HCT116 (cell line): Measurements from ENCODE around the gene CRYGN. TPM values are rescaled to one million over a fixed set of nuclear protein-coding genes. Genes with fewer than 3 reads are reported as not detected.

Experiments
- ATAC-seq: fragments of 200-7000 bp; cut with Tn5 transposase; 2 replicates; pipeline ENCODE4 v1.9.1; 2020; ENCODE audit warnings: mild to moderate bottlenecking, moderate library complexity
- Bru-seq: library from RNA; stranded (reverse); fragments of 400-500 nt; gene quantifications from one replicate; lab custom pipeline; 2021; lab: Mats Ljungman, UMichigan
- BruChase-seq, 2 experiments: library from RNA; stranded (reverse); fragments of 400-500 nt; gene quantifications; one replicate each; lab custom pipeline; 2021; lab: Mats Ljungman, UMichigan
- BruUV-seq: library from RNA; stranded (reverse); fragments of 400-500 nt; replicated peaks from 2 replicates; lab custom pipeline; 2021; lab: Mats Ljungman, UMichigan
- CTCF ChIA-PET: fragments of 300-600 bp; sonication (Branson Sonifier 250); formaldehyde crosslinking; loops from one replicate; lab custom pipeline; 2021; ENCODE audit warnings: antibody characterized with exemption; lab: Charles Lee
- POLR2A ChIA-PET: fragments of 300-600, 350-600 bp; sonication (Branson Sonifier 250); formaldehyde crosslinking; loops from one replicate; lab custom pipeline; 2021; ENCODE audit warnings: antibody characterized with exemption; lab: Charles Lee
- RAD21 ChIA-PET, 2 experiments: fragments of 300-600 bp; sonication (Branson Sonifier 250); formaldehyde crosslinking; loops; one replicate each; lab custom pipeline; 2023; ENCODE audit warnings: low total read pairs in 2 of 2; ENCODE audit not compliant: uncharacterized antibody in 2 of 2, unreplicated experiment in 2 of 2, low non-redundant PET in 1 of 2; lab: Charles Lee
- DNase-seq: peaks from one replicate; pipeline ENCODE4 v3.0.0-alpha.2; 2010; ENCODE audit warnings: low read depth, low spot score
- H2AFZ ChIP-seq: fragments of 200-600 bp; shearing (Covaris generic), sonication (generic); 2 replicates; pipeline ENCODE4 v1.6.1; 2017; ENCODE audit warnings: low read depth, mixed run types, mixed read lengths, antibody characterized with exemption, low read length; ENCODE audit not compliant: poor library complexity, severe bottlenecking
- H3K27ac ChIP-seq: 2 replicates; pipeline ENCODE4 v1.5.1; 2012; ENCODE audit warnings: low read depth, low read length
- H3K27me3 ChIP-seq: fragments of 200-600 bp; sonication (generic); 2 replicates; pipeline ENCODE4 v1.6.1; 2016; ENCODE audit warnings: mixed run types, low read length, mixed read lengths; ENCODE audit not compliant: insufficient read depth
- H3K36me3 ChIP-seq, 2 experiments: fragments of 200-500 bp in 1 of 2; fragments of 200-600 bp in 1 of 2; sonication (Bioruptor generic) in 1 of 2; sonication (generic) in 1 of 2; 2 replicates each; pipeline versions ENCODE4 v1.5.1 to v1.6.1; 2014 to 2016; ENCODE audit warnings: low read length in 2 of 2, inconsistent platforms in 1 of 2, mixed read lengths in 1 of 2, mixed run types in 1 of 2; ENCODE audit not compliant: insufficient read depth in 2 of 2, control insufficient read depth in 1 of 2
- H3K4me1 ChIP-seq, 2 experiments: fragments of 200-600 bp in 1 of 2; sonication (generic) in 1 of 2; 2 replicates each; pipeline versions ENCODE4 v1.5.1 to v1.6.1; 2012 to 2017; ENCODE audit warnings: low read length in 2 of 2, inconsistent platforms in 1 of 2, mild to moderate bottlenecking in 1 of 2, mixed read lengths in 1 of 2, mixed run types in 1 of 2, moderate library complexity in 1 of 2; ENCODE audit not compliant: insufficient read depth in 2 of 2, control insufficient read depth in 1 of 2
- H3K4me2 ChIP-seq: fragments of 200-600 bp; sonication (generic); 2 replicates; pipeline ENCODE4 v1.6.1; 2017; ENCODE audit warnings: mixed run types, low read length, mixed read lengths
- H3K4me3 ChIP-seq, 2 experiments: fragments of 200-600 bp in 1 of 2; sonication (generic) in 1 of 2; replicated peaks in 1 of 2; 2 replicates each; pipeline ENCODE4 v1.5.1; 2011 to 2016; ENCODE audit warnings: low read length in 2 of 2, control low read depth in 1 of 2, low read depth in 1 of 2, mild to moderate bottlenecking in 1 of 2, mixed read lengths in 1 of 2, mixed run types in 1 of 2
- H3K79me2 ChIP-seq: fragments of 200-600 bp; sonication (generic); 2 replicates; pipeline ENCODE4 v1.6.1; 2017; ENCODE audit warnings: mild to moderate bottlenecking, mixed run types, low read length, moderate library complexity, mixed read lengths; ENCODE audit not compliant: insufficient read depth
- H3K9ac ChIP-seq: fragments of 200-600 bp; sonication (generic); 2 replicates; pipeline ENCODE4 v1.6.1; 2016; ENCODE audit warnings: low read length, mixed read lengths
- H3K9me2 ChIP-seq: fragments of 200-600 bp; sonication (generic), shearing (Covaris generic); 2 replicates; pipeline ENCODE4 v1.6.1; 2017; ENCODE audit warnings: mixed run types, mild to moderate bottlenecking, moderate library complexity; ENCODE audit not compliant: insufficient read depth
- H3K9me3 ChIP-seq, 2 experiments: fragments of 200-500 bp in 1 of 2; fragments of 200-600 bp in 1 of 2; sonication (Bioruptor generic) in 1 of 2; sonication (generic) in 1 of 2; 2 replicates each; pipeline ENCODE4 v1.6.1; 2014 to 2017; ENCODE audit warnings: low read length in 2 of 2, mixed read lengths in 2 of 2, inconsistent platforms in 1 of 2, low read depth in 1 of 2, mild to moderate bottlenecking in 1 of 2, mixed run types in 1 of 2, moderate library complexity in 1 of 2; ENCODE audit not compliant: control insufficient read depth in 1 of 2, insufficient read depth in 1 of 2
- H4K20me1 ChIP-seq: fragments of 200-600 bp; sonication (generic), shearing (Covaris generic); 2 replicates; pipeline ENCODE4 v1.6.1; 2017; ENCODE audit warnings: mixed run types, mild to moderate bottlenecking, moderate library complexity; ENCODE audit not compliant: insufficient read depth
- ATF3 ChIP-seq: IDR thresholded peaks from 2 replicates; pipeline ENCODE4 v1.6.1; 2012
- CBX3 ChIP-seq: IDR thresholded peaks from 2 replicates; pipeline ENCODE4 v1.6.1; 2012; ENCODE audit warnings: low read depth
- CEBPB ChIP-seq: IDR thresholded peaks from 2 replicates; pipeline ENCODE4 v1.6.1; 2012; ENCODE audit warnings: low read depth
- CTCF ChIP-seq, 3 experiments: fragments of 200-600 bp in 1 of 3; sonication (generic) in 1 of 3; IDR thresholded peaks in 2 of 3; conservative IDR thresholded peaks in 1 of 3; 2 replicates each; pipeline ENCODE4 v1.5.1; 2012 to 2017; ENCODE audit warnings: low read depth in 2 of 3, low read length in 2 of 3, antibody characterized with exemption in 1 of 3, borderline replicate concordance in 1 of 3, control low read depth in 1 of 3, mild to moderate bottlenecking in 1 of 3, mixed read lengths in 1 of 3, mixed run types in 1 of 3, moderate library complexity in 1 of 3; ENCODE audit not compliant: insufficient read depth in 1 of 3
- ELF1 ChIP-seq: IDR thresholded peaks from 2 replicates; pipeline ENCODE4 v1.6.1; 2012; ENCODE audit warnings: low read depth, borderline replicate concordance
- EZH2 ChIP-seq: fragments of 200-600 bp; sonication (generic); IDR thresholded peaks from 2 replicates; pipeline ENCODE4 v1.6.1; 2017; ENCODE audit warnings: antibody characterized with exemption, mixed run types
- FOSL1 ChIP-seq: IDR thresholded peaks from 2 replicates; pipeline ENCODE4 v1.6.1; 2012; ENCODE audit warnings: low read depth
- POLR2A ChIP-seq: IDR thresholded peaks from 2 replicates; pipeline ENCODE4 v1.7.0; 2011; ENCODE audit warnings: borderline replicate concordance; ENCODE audit not compliant: insufficient read depth, insufficient read length; ENCODE audit errors: extremely low read depth
- POLR2AphosphoS5 ChIP-seq: IDR thresholded peaks from 2 replicates; pipeline ENCODE4 v1.6.1; 2011; ENCODE audit warnings: mild to moderate bottlenecking, low read depth, low read length, moderate library complexity
- SIN3A ChIP-seq: IDR thresholded peaks from 2 replicates; pipeline ENCODE4 v1.6.1; 2012; ENCODE audit warnings: low read depth
- SP1 ChIP-seq: IDR thresholded peaks from 2 replicates; pipeline ENCODE4 v1.6.1; 2012; ENCODE audit warnings: low read depth
- SRF ChIP-seq: IDR thresholded peaks from 2 replicates; pipeline ENCODE4 v1.6.1; 2012; ENCODE audit warnings: low read depth
- TCF7L2 ChIP-seq: IDR thresholded peaks from 2 replicates; pipeline ENCODE4 v1.7.0; 2011; ENCODE audit warnings: borderline replicate concordance, inconsistent platforms; ENCODE audit not compliant: insufficient read depth, insufficient read length; ENCODE audit errors: extremely low read depth
- YY1 ChIP-seq: IDR thresholded peaks from 2 replicates; pipeline ENCODE4 v1.6.1; 2011; ENCODE audit warnings: low read length, low read depth, moderate library complexity, mild to moderate bottlenecking; ENCODE audit not compliant: insufficient replicate concordance; ENCODE audit errors: extremely low read depth
- ZBTB33 ChIP-seq: IDR thresholded peaks from 2 replicates; pipeline ENCODE4 v1.6.1; 2011; ENCODE audit warnings: mild to moderate bottlenecking, low read length, moderate library complexity; ENCODE audit not compliant: insufficient replicate concordance; ENCODE audit errors: extremely low read depth
- intact Hi-C: fragments of 100-400 bp; cut with micrococcal nuclease; formaldehyde crosslinking; loops from 2 replicates; pipeline ENCODE4 v1.10.0; 2022
- long read RNA-seq: library from polyadenylated mRNA; unstranded; transcript quantifications from one replicate; pipeline ENCODE4 v2.0.0, GENCODE V29; 2021; ENCODE audit not compliant: unreplicated experiment
- polyA plus RNA-seq: library from polyadenylated mRNA; unstranded; fragments of >200 nt; gene quantifications from 2 replicates; pipeline ENCODE4 v1.2.1, GENCODE V29; 2012; ENCODE audit warnings: missing spikeins
- total RNA-seq: library from RNA; stranded (reverse); gene quantifications from one replicate; pipeline ENCODE4 v1.2.1, GENCODE V29; 2021; ENCODE audit not compliant: unreplicated experiment

CRYGN gene
- not detected for total RNA-seq
- not detected in 2 replicates for polyA plus RNA-seq
- percentile 15 among the genes with signal in this experiment for Bru-seq, nascent RNA
- BruChase-seq, experiment 1, labeled RNA remaining after a 6-hour chase = percentile 9 among the genes with signal in this experiment
- BruChase-seq, experiment 2, labeled RNA remaining after a 2-hour chase = percentile 12 among the genes with signal in this experiment
- long read RNA-seq = 0 reads

GRCh38 chr7:151439855-151440798 is at the start of gene CRYGN:
Gene CRYGN (minus strand): TSS chr7:151440141. CDS start chr7:151439917, 224 bp downstream.
- Histone ChIP-seq H2AFZ (no peak within 1 kb of the TSS), H3K27me3 (no peaks in the 10 kb centered on the region), H3K27ac (no peak within 1 kb of the TSS), H3K9ac (no peak within 1 kb of the TSS), H3K9me2 (no peaks in the 10 kb centered on the region), H3K79me2 (no peaks in the 10 kb centered on the region), H3K36me3 (no peaks in the 10 kb centered on the region), H3K4me1 (peaks cover 0 to 5% of the 10 kb centered on the region in 2 experiments; a peak in 1 of 4 replicates), H3K4me3 (no peak within 1 kb of the TSS), H4K20me1 (no peaks in the 10 kb centered on the region), H3K9me3 (no peaks in the 10 kb centered on the region), H3K4me2 (no peak within 1 kb of the TSS)
- POLR2A ChIA-PET = no interaction called here
- DNase-seq = no peak
- no peak for ATAC-seq
- TF ChIP-seq ZBTB33 = no peak
- TF ChIP-seq CEBPB = no peak
- no peak for TF ChIP-seq YY1
- no peak for TF ChIP-seq TCF7L2
- TF ChIP-seq CBX3 = no peak
- no peak for TF ChIP-seq EZH2
- no peak for TF ChIP-seq SRF
- no peak for TF ChIP-seq SP1
- TF ChIP-seq CTCF (IDR thresholded peaks at IDR 0.05 in 2 of 3, conservative IDR thresholded peaks at IDR 0.05 in 1 of 3; ENCODE audit: borderline replicate concordance in 1 of 3, insufficient read depth in 1 of 3, low read depth in 2 of 3, low read length in 2 of 3) = no peak
- no peak for TF ChIP-seq ELF1
- no peak for TF ChIP-seq POLR2A
- no peak for TF ChIP-seq FOSL1
- TF ChIP-seq ATF3 = no peak
- TF ChIP-seq POLR2AphosphoS5 = no peak
- TF ChIP-seq SIN3A = no peak
- RAD21 ChIA-PET = no interaction called here
- CTCF ChIA-PET = no interaction called here
- intact Hi-C loops = no loop called here
- no TSS peak for BruUV-seq
